ENCODE data around the gene RAB5IF. TPM values are rescaled to one million over a fixed set of nuclear protein-coding genes. Genes with fewer than 3 reads are reported as not detected.
"Not testable (repeated sequence)": the region's sequence is repeated elsewhere in the genome, so short reads cannot be mapped to it uniquely, and the experiment has no call there.

Gene RAB5IF, protein sequence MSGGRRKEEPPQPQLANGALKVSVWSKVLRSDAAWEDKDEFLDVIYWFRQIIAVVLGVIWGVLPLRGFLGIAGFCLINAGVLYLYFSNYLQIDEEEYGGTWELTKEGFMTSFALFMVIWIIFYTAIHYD
- 10 to 100 TPM; 71.7 to 90.2 TPM for total RNA-seq

DNA sequence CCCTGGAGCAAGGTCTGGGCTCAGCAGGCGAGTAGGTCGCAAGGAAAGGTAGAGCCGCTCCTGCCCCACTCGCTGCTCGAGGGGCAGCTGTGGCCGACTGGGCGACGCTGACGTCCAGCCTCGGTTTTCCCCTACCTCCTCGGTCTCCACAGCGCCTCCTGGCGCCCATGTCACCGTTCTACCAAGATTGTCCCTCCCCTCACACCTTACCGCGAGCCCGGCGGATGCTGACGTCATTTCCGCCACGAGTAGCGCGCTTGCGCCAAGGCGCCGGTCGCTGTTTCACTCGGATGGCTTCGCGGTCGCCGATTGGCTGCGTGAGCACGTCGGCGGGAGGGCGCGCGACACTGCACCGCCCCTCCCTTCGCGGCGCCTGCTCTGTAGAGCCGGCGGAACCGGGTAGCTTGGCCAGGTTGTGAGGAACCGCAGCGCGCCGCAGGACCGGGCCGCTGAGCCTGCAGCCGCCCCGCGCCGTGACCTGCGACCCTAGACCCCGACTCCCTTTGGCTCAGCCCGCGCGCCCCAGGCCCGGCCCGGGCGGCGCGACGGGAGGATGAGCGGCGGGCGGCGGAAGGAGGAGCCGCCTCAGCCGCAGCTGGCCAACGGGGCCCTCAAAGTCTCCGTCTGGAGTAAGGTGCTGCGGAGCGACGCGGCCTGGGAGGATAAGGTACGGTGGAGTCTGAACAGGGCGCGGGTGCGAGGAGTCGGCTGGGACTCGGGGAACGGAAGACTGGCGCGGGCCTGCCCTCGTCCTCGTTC, at the start of gene RAB5IF:
TSS of gene RAB5IF (plus strand) at position 381 of the 759 bp plus-strand sequence. CDS start at position 554, 173 bp downstream.
- Mint-ChIP-seq H3K9me3 (ENCODE audit: low read depth) (no peaks in the 10 kb centered on the region), H3K36me3 (ENCODE audit: low read depth) (peaks cover 27% of the 10 kb centered on the region), H3K4me1 (peaks cover 17% of the 10 kb centered on the region), H3K27me3 (no peaks in the 10 kb centered on the region), H3K4me3 (peak within 1 kb of the TSS; percentile 100), H3K27ac (peak within 1 kb of the TSS; percentile 96)
- CTCF ChIA-PET, result interaction anchor here (0.5 to 4.2 kb wide), 25 partner anchors 10 to 1715 kb away, joined by 3 to 47 read pairs (median 4); partner anchors contain the start of genes SCAND1 and TGIF2
- intact Hi-C loops (cut with DNase I, micrococcal nuclease), result loop anchor here (1.0 to 2.0 kb wide), 9 partner anchors 10 to 651 kb away; partner anchors contain the start of genes TGIF2 (in 2 of the 2), DSN1 (in 1 of the 2), NDRG3 (in 1 of the 2) and SCAND1 (in 1 of the 2)
- peak; percentile 91 for ATAC-seq
- POLR2A ChIA-PET, result interaction anchor here (0.5 to 2.3 kb wide), 8 partner anchors 11 to 347 kb away, joined by 3 to 14 read pairs (median 4); partner anchors contain the start of genes SLA2 and TGIF2
- DNase-seq, result peak; percentile 100

DNA sequence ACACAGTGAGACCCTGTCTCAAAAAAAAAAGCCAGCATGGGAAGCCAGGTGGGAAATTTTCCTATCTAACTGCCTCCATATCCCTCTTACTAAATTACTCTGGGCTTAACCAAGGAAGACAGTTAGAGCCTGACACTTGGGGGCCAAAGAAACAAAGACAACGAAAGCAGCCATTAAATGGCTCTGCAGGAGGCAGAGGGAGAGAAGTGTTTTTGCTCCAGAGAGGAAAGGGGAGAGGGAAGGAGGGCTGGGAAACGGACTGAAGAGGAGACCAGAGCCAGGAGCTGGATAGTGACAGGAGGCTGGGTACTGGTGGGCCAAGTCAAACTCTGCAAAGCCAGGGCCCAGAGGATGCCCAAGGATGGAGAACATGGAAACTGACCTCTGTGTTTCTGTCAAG, 42.9 kb upstream of the RAB5IF start:
- ChIA-PET CTCF (no interaction called here), POLR2A (no interaction called here)
- intact Hi-C loops (cut with DNase I, micrococcal nuclease), result no loop called here
- Mint-ChIP-seq H3K36me3 (ENCODE audit: low read depth) (peaks cover 2% of the 10 kb centered on the region), H3K27me3 (no peaks in the 10 kb centered on the region), H3K4me1 (no peaks in the 10 kb centered on the region), H3K4me3 (no peak overlapping the region), H3K27ac (no peak overlapping the region), H3K9me3 (ENCODE audit: low read depth) (peaks cover 4% of the 10 kb centered on the region)
- DNase-seq (no peak), ATAC-seq (no peak)

DNA sequence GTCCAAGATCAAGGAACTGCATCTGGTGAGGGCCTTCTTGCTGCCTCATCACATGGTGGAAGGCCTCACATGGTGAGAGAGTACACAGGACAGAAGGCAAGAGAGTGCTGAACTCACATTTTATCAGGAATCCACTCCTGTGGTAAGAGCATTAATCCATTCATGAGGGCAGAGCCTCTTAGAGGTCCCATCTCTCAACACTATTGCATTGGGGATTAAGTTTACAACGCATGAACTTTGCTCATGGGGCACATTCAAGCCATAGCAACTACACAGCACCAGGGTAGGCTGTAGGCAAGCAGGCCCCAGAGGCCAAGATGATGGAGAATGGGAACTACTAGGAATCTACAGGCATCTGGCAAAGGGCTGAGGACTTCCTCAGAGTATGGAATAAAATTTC, 42.2 kb upstream of the RAB5IF start:
- H3K9me3 Mint-ChIP-seq (ENCODE audit: low read depth), result peaks cover 4% of the 10 kb centered on the region
- no peaks in the 10 kb centered on the region for H3K27me3 Mint-ChIP-seq
- H3K4me1 Mint-ChIP-seq, result no peaks in the 10 kb centered on the region
- ChIA-PET CTCF (no interaction called here), POLR2A (no interaction called here)
- intact Hi-C loops (cut with DNase I, micrococcal nuclease), result no loop called here
- H3K4me3 Mint-ChIP-seq, result no peak overlapping the region
- DNase-seq (no peak), ATAC-seq (no peak)
- no peak overlapping the region for H3K27ac Mint-ChIP-seq
- H3K36me3 Mint-ChIP-seq (ENCODE audit: low read depth), result peaks cover 2% of the 10 kb centered on the region

DNA sequence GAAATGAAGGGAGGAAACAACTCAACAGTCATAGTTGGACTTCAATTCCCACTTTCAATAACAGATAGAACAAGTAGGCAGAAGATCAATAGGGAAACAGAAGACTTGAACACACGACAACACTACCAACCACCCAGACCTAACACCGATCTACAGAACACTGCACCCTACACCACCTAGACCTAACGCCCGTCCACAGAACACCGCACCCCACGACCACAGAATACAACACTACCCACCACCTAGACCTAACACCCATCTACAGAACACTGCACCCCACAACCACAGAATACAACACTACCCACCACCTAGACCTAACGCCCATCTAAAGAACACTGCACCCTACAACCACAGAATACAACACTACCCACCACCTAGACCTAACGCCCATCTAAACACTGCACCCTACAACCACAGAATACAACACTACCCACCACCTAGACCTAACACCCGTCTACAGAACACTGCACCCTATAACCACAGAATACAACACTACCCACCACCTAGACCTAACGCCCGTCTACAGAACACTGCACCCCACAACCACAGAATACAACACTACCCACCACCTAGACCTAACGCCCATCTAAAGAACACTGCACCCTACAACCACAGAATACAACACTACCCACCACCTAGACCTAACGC, 41.4 kb upstream of the RAB5IF start:
- H3K9me3 Mint-ChIP-seq (ENCODE audit: low read depth); H3K36me3 Mint-ChIP-seq (ENCODE audit: low read depth); POLR2A ChIA-PET; H3K27ac Mint-ChIP-seq; intact Hi-C loops (cut with DNase I, micrococcal nuclease); CTCF ChIA-PET; DNase-seq; H3K4me3 Mint-ChIP-seq; H3K27me3 Mint-ChIP-seq; ATAC-seq; H3K4me1 Mint-ChIP-seq: not testable (repeated sequence)

DNA sequence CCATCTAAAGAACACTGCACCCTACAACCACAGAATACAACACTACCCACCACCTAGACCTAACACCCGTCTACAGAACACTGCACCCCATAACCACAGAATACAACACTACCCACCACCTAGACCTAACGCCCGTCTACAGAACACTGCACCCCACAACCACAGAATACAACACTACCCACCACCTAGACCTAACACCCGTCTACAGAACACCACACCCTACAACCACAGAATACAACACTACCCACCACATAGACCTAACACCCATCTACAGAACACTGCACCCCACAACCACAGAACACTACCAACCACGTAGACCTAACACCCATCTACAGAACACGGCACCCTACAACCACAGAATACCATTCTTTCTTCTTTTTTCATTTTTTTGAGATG, 40.9 kb upstream of the RAB5IF start:
- CTCF ChIA-PET, result interaction anchor here (1.0 kb wide), 1 partner anchor 244 kb away, joined by 4 read pairs; no protein-coding TSS in a partner anchor

DNA sequence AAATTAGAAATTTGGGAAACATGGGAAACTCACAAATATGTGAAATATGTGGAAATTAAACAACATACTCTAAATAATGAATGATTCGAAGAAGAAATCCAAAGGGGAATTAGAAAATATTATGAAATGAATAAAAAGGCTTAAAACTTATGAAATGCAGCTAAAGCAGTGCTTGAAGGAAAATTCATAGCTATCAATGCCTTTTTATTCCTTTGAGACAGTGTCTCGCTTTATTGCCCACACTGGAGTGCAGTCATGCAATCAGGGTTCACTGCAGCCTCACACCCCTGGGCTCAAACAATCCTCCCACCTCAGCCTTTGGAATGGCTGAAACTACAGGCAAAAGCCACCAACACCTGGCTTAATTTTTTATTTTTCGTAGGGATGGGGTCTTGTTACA, 40.1 kb upstream of the RAB5IF start:
- Mint-ChIP-seq H3K36me3 (ENCODE audit: low read depth) (peaks cover 2% of the 10 kb centered on the region), H3K4me3 (no peak overlapping the region), H3K27me3 (no peaks in the 10 kb centered on the region), H3K4me1 (no peaks in the 10 kb centered on the region), H3K27ac (no peak overlapping the region), H3K9me3 (ENCODE audit: low read depth) (peaks cover 4% of the 10 kb centered on the region)
- DNase-seq, result no peak
- POLR2A ChIA-PET, result no interaction called here
- ATAC-seq, result no peak
- intact Hi-C loops (cut with DNase I, micrococcal nuclease), result no loop called here
- CTCF ChIA-PET, result interaction anchor here (1.0 kb wide), 2 partner anchors 40 to 243 kb away, joined by 3 to 4 read pairs; partner anchors contain the start of gene RAB5IF

More for the DNA sequence above, 40.9 kb upstream of the RAB5IF start:
- POLR2A ChIA-PET; H3K9me3 Mint-ChIP-seq (ENCODE audit: low read depth); DNase-seq; H3K27ac Mint-ChIP-seq; H3K4me3 Mint-ChIP-seq; intact Hi-C loops (cut with DNase I, micrococcal nuclease); H3K4me1 Mint-ChIP-seq; H3K36me3 Mint-ChIP-seq (ENCODE audit: low read depth); ATAC-seq; H3K27me3 Mint-ChIP-seq: not testable (repeated sequence)

DNA sequence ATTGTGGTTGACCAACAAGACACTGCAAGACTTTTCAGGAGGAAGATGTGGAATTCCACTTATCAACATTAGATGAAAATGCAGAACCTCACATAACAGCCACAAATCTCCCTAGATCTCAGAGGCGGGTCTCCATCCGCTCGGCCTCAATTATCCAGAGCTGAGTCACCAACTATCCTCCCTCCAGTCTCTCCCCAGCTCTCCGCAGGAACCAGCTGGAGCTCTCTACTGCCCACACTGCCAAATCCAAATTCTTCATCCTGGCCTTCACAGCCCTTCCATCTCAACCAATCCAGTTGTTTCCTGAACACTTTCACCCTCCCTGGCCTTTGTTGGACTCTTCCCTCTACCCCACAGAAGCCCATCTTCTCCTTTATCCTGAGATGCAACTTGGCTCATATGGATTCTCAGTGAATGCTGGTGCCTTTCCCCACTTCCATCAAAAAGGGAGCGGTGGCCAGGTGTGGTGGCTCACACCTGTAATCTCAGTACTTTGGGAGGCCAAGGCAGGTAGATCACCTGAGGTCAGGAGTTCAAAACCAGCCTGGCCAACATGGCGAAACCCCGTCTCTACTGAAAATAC, 35.6 kb upstream of the RAB5IF start:
- POLR2A ChIA-PET, result no interaction called here
- H3K4me3 Mint-ChIP-seq, result no peak overlapping the region
- intact Hi-C loops (cut with DNase I, micrococcal nuclease), result loop anchor here (10.0 kb wide), 2 partner anchors 105 to 1115 kb away; partner anchors contain the start of gene CEP250 (in 1 of the 2)

DNA sequence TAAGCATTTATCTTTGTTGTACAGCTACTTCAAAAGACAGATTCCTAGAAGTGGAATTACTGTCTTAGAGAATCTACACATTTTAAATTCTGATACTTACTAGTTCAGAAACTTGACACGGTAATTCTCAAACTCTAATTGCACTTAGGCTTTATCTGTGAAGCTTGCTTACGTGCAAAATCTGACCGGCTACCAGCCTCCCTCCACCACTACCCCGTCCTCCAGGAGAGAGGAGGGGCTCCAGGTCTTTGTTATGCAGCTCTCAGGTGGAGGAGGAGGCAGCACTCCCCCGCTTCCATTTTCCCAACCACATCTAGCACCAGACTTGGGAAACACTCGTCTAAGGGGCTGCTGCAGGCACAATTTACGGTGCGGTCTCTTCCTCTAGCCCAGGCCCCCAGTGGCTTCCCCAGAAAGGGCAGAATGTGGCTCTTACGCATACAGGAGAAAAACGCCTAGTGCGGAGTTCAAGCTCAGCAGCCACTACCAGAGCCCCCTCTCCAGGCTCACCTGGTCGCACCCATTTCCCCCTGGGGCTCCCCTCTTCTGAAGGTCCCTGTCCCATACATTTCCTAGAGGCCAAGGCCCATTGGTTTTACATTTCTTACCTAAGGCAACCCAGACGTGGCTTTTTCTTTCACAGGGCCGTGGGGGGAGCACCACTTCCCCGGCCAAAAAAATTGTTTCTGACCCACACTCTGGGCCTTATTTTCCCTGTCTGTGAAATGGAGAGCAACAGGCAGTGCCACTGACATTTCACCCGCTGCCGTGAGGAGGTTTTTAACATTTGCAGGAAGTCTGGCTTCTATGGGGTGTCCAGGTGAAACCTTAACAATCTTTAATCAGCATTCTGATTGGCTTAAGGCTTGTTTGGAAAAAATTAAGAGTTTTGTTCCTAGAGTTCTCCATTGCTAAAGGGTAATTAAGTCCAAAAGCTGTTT, 33.7 kb upstream of the RAB5IF start:
- ChIA-PET CTCF (interaction anchor here (1.2 to 4.5 kb wide), 8 partner anchors 15 to 237 kb away, joined by 3 to 34 read pairs (median 4); partner anchors contain the start of gene RAB5IF), POLR2A (interaction anchor here (0.7 to 3.5 kb wide), 4 partner anchors 24 to 98 kb away, joined by 3 to 14 read pairs (median 5); partner anchors contain the start of gene RAB5IF)
- ATAC-seq, result no peak
- Mint-ChIP-seq H3K27me3 (no peaks in the 10 kb centered on the region), H3K4me1 (peaks cover 35% of the 10 kb centered on the region), H3K4me3 (peak overlapping the region; percentile 82), H3K9me3 (ENCODE audit: low read depth) (no peaks in the 10 kb centered on the region), H3K27ac (peak overlapping the region; percentile 93), H3K36me3 (ENCODE audit: low read depth) (peaks cover 20% of the 10 kb centered on the region)
- intact Hi-C loops (cut with DNase I, micrococcal nuclease), result loop anchor here (1.0 to 10.0 kb wide), 9 partner anchors 15 to 1117 kb away; partner anchors contain the start of genes CEP250 (in 1 of the 2), NDRG3 (in 1 of the 2) and PHF20 (in 1 of the 2)
- DNase-seq, result peak; percentile 20

More for the DNA sequence above, 35.6 kb upstream of the RAB5IF start:
- H3K27me3 Mint-ChIP-seq, result no peaks in the 10 kb centered on the region
- ATAC-seq (no peak), DNase-seq (no peak)
- peaks cover 2% of the 10 kb centered on the region for H3K9me3 Mint-ChIP-seq (ENCODE audit: low read depth)
- H3K27ac Mint-ChIP-seq, result no peak overlapping the region
- peaks cover 18% of the 10 kb centered on the region for H3K4me1 Mint-ChIP-seq
- CTCF ChIA-PET, result interaction anchor here (1.8 to 4.5 kb wide), 2 partner anchors 13 to 35 kb away, joined by 4 to 34 read pairs; partner anchors contain the start of gene RAB5IF
- peaks cover 4% of the 10 kb centered on the region for H3K36me3 Mint-ChIP-seq (ENCODE audit: low read depth)

DNA sequence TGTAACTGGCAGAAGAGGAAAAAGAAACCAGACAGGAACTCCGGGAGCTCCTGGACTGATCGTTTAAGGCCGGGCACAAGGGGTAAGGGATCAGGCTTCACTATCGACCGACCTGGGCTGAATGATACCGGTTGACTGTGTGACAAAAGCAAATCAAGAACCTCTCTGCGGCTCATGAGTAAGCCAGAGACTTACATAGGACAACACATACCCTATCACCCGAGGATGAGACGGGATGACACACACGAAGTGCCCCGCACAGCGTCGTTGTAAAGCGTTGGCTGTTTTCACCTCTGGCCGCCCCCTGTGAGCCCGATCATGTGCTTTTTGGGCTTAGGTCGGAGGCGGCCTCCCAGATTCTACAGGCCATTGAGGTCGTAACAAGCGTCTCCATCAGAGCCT, 32.9 kb upstream of the RAB5IF start:
- H3K27ac Mint-ChIP-seq, result peak overlapping the region; percentile 93
- intact Hi-C loops (cut with DNase I, micrococcal nuclease), result loop anchor here (1.0 to 10.0 kb wide), 19 partner anchors 16 to 1118 kb away; partner anchors contain the start of genes RAB5IF (in 2 of the 2), CEP250 (in 1 of the 2), DSN1 (in 1 of the 2) and NDRG3 (in 1 of the 2)
- no peaks in the 10 kb centered on the region for H3K27me3 Mint-ChIP-seq
- H3K4me1 Mint-ChIP-seq, result peaks cover 35% of the 10 kb centered on the region
- ATAC-seq, result peak; percentile 87
- ChIA-PET CTCF (interaction anchor here (1.2 to 4.5 kb wide), 4 partner anchors 22 to 236 kb away, joined by 3 to 34 read pairs (median 6); partner anchors contain the start of gene RAB5IF), POLR2A (interaction anchor here (0.7 to 3.5 kb wide), 4 partner anchors 23 to 99 kb away, joined by 3 to 14 read pairs (median 5); partner anchors contain the start of gene RAB5IF)
- H3K4me3 Mint-ChIP-seq, result peak overlapping the region; percentile 82
- no peaks in the 10 kb centered on the region for H3K9me3 Mint-ChIP-seq (ENCODE audit: low read depth)
- H3K36me3 Mint-ChIP-seq (ENCODE audit: low read depth), result peaks cover 21% of the 10 kb centered on the region
- peak; percentile 88 for DNase-seq
